Glomerular endothelial cell (primary cell): ENCODE data around the gene FURIN. TPM values are rescaled to one million over a fixed set of nuclear protein-coding genes. Genes with fewer than 3 reads are reported as not detected.
"Not testable (repeated sequence)": the region's sequence is repeated elsewhere in the genome, so short reads cannot be mapped to it uniquely, and the experiment has no call there.

Experiments used
- DNase-seq: peaks from one replicate; pipeline ENCODE4 v3.0.0-alpha.2; 2011; ENCODE audit warnings: low read depth, low spot score; ENCODE audit errors: extremely low read depth
- total RNA-seq: library from RNA; depleted of rRNA; stranded (reverse); fragments of >200 nt; gene quantifications from 2 replicates; pipeline ENCODE4 v1.2.3, GENCODE V29; 2015

The FURIN gene
- total RNA-seq, 1 donor from 2014 or later = 177 TPM

GRCh38 chr15:90840954-90841353 is 27.4 kb upstream of the FURIN start:
- DNase-seq = no peak

- DNase-seq = no peak
Measured at GRCh38 chr15:90844696-90845095, 23.7 kb upstream of the FURIN start.

- no peak for DNase-seq
Measured at GRCh38 chr15:90845201-90845949, 23.0 kb upstream of the FURIN start.

GRCh38 chr15:90849424-90849823 is 19.0 kb upstream of the FURIN start:
- DNase-seq = not testable (repeated sequence)

- no peak for DNase-seq
Measured at GRCh38 chr15:90851114-90851513, 17.3 kb upstream of the FURIN start.

- no peak for DNase-seq
Measured at GRCh38 chr15:90851940-90852339, 16.4 kb upstream of the FURIN start.

- DNase-seq = no peak
Measured at GRCh38 chr15:90855139-90855538, 13.2 kb upstream of the FURIN start.

GRCh38 chr15:90857337-90857736 is 11.1 kb upstream of the FURIN start:
- DNase-seq = no peak

- no peak for DNase-seq
Measured at GRCh38 chr15:90857883-90858443, 10.4 kb upstream of the FURIN start.

- DNase-seq = no peak
Measured at GRCh38 chr15:90859234-90860131, 8.9 kb upstream of the FURIN start.

- no peak for DNase-seq
Measured at GRCh38 chr15:90860450-90860849, 7.9 kb upstream of the FURIN start.

GRCh38 chr15:90860942-90861675 is 7.3 kb upstream of the FURIN start:
- DNase-seq = no peak

GRCh38 chr15:90862487-90862886 is 5.9 kb upstream of the FURIN start:
- DNase-seq = no peak

GRCh38 chr15:90862964-90863778 is 5.2 kb upstream of the FURIN start:
- DNase-seq = no peak

GRCh38 chr15:90863987-90864386 is 4.4 kb upstream of the FURIN start:
- no peak for DNase-seq

GRCh38 chr15:90864507-90864906 is 3.9 kb upstream of the FURIN start:
- no peak for DNase-seq

- no peak for DNase-seq
Measured at GRCh38 chr15:90865702-90866101, 2.7 kb upstream of the FURIN start.

- DNase-seq = no peak
Measured at GRCh38 chr15:90866161-90866715, 2.1 kb upstream of the FURIN start.

- no peak for DNase-seq
Measured at GRCh38 chr15:90866800-90867199, 1.6 kb upstream of the FURIN start.

GRCh38 chr15:90869140-90869541 is 753 bp downstream of the FURIN start:
- DNase-seq = no peak
